HG02840 (cell line): ENCODE results near the gene GALNT18.

Source experiments
- ATAC-seq: cut with Tn5 transposase; IDR thresholded peaks from one replicate; pipeline ENCODE4 v1.9.1; 2021; ENCODE audit warnings: mild to moderate bottlenecking, moderate library complexity, moderate number of reproducible peaks; ENCODE audit not compliant: unreplicated experiment, low FRiP score

The GALNT18 gene

GRCh38 chr11:11621573-11622339, at the start of gene GALNT18:
Gene GALNT18 (minus strand): TSS chr11:11622005.
- peak; percentile 88 for ATAC-seq

GRCh38 chr11:11670574-11670973, 48.8 kb upstream of the GALNT18 start:
- no peak for ATAC-seq

GRCh38 chr11:11669233-11669846, 47.5 kb upstream of the GALNT18 start:
- no peak for ATAC-seq

- ATAC-seq: no peak
Observed at GRCh38 chr11:11668781-11669180, 47.0 kb upstream of the GALNT18 start.

GRCh38 chr11:11668274-11668673, 46.5 kb upstream of the GALNT18 start:
- no peak for ATAC-seq

GRCh38 chr11:11667056-11667455, 45.3 kb upstream of the GALNT18 start:
- ATAC-seq: no peak

GRCh38 chr11:11665407-11665806, 43.6 kb upstream of the GALNT18 start:
- ATAC-seq: no peak

GRCh38 chr11:11663907-11664306, 42.1 kb upstream of the GALNT18 start:
- ATAC-seq: no peak

GRCh38 chr11:11662578-11662977, 40.8 kb upstream of the GALNT18 start:
- ATAC-seq: no peak

- no peak for ATAC-seq
Observed at GRCh38 chr11:11661326-11662040, 39.7 kb upstream of the GALNT18 start.

GRCh38 chr11:11660363-11660740, 38.5 kb upstream of the GALNT18 start:
- ATAC-seq: no peak

GRCh38 chr11:11659567-11660362, 38.0 kb upstream of the GALNT18 start:
- ATAC-seq: no peak

- ATAC-seq: no peak
Observed at GRCh38 chr11:11657218-11657955, 35.6 kb upstream of the GALNT18 start.

GRCh38 chr11:11641581-11641980, 19.8 kb upstream of the GALNT18 start:
- no peak for ATAC-seq

- no peak for ATAC-seq
Observed at GRCh38 chr11:11640996-11641395, 19.2 kb upstream of the GALNT18 start.

GRCh38 chr11:11640152-11640551, 18.3 kb upstream of the GALNT18 start:
- no peak for ATAC-seq

GRCh38 chr11:11636671-11637070, 14.9 kb upstream of the GALNT18 start:
- ATAC-seq: no peak

GRCh38 chr11:11635443-11635842, 13.6 kb upstream of the GALNT18 start:
- ATAC-seq: no peak

- ATAC-seq: no peak
Observed at GRCh38 chr11:11629368-11629767, 7.6 kb upstream of the GALNT18 start.

GRCh38 chr11:11628651-11629050, 6.8 kb upstream of the GALNT18 start:
- no peak for ATAC-seq
